Measurements from ENCODE around the gene CLEC16A. TPM values are rescaled to one million over a fixed set of nuclear protein-coding genes. Genes with fewer than 3 reads are reported as not detected.

Gene CLEC16A
- total RNA-seq, 1 donor from 2014 or later: 58.1 TPM

DNA sequence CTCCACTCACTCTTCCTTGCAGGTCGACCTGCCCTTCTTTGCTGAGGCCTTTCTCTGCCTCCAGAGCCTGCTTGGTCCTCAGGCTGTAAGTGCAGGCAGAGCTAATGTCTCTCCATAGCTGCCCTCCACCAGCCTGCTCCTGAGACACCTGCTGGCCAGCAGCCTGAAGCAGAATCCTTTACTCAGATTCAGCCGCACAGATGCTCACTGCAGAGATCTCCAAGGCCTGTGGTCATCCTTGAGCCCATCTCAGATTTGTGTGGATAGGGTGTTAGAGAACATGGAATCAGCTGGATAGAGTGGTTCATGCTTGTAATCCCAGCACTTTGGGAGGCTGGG, 13.6 kb upstream of the CLEC16A start:
- H3K36me3 Mint-ChIP-seq (ENCODE audit: low read depth, unreplicated experiment): peaks cover 7% of the 10 kb centered on the region
- H3K9me3 Mint-ChIP-seq (ENCODE audit: unreplicated experiment): no peaks in the 10 kb centered on the region
- peaks cover 1% of the 10 kb centered on the region for H3K27me3 Mint-ChIP-seq (ENCODE audit: unreplicated experiment)
- H3K4me1 Mint-ChIP-seq (ENCODE audit: unreplicated experiment): no peaks in the 10 kb centered on the region
- H3K27ac Mint-ChIP-seq (ENCODE audit: unreplicated experiment): no peak overlapping the region
- no peak overlapping the region for H3K4me3 Mint-ChIP-seq (ENCODE audit: unreplicated experiment)
- no peak for DNase-seq (ENCODE audit: low spot score)
- TF ChIP-seq CTCF (IDR thresholded peaks at IDR 0.05; ENCODE audit: unreplicated experiment): no peak

DNA sequence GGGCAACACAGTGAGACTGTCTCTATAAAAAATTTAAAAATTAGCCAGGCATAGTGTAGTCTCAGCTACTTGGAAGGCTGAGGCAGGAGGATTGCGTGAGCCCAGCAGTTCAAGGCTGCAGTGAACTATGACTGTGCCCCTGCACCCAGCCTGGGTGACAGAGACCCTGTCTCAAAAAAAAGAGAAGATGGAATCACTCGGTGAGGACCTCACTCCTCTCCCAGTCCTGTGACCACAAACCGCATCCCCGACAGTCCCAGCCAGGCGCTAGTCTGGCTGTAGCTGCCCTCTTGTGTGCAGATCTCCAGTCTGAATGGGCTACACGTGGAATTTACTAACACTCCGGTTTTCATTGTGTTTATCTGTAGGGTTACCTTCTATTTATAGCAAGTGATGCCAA, 13.2 kb upstream of the CLEC16A start:
- Mint-ChIP-seq H3K27ac (ENCODE audit: unreplicated experiment) (no peak overlapping the region), H3K4me1 (ENCODE audit: unreplicated experiment) (no peaks in the 10 kb centered on the region), H3K27me3 (ENCODE audit: unreplicated experiment) (peaks cover 1% of the 10 kb centered on the region), H3K4me3 (ENCODE audit: unreplicated experiment) (no peak overlapping the region), H3K36me3 (ENCODE audit: low read depth, unreplicated experiment) (peaks cover 7% of the 10 kb centered on the region), H3K9me3 (ENCODE audit: unreplicated experiment) (no peaks in the 10 kb centered on the region)
- no peak for TF ChIP-seq CTCF (IDR thresholded peaks at IDR 0.05; ENCODE audit: unreplicated experiment)
- DNase-seq (ENCODE audit: low spot score): no peak

DNA sequence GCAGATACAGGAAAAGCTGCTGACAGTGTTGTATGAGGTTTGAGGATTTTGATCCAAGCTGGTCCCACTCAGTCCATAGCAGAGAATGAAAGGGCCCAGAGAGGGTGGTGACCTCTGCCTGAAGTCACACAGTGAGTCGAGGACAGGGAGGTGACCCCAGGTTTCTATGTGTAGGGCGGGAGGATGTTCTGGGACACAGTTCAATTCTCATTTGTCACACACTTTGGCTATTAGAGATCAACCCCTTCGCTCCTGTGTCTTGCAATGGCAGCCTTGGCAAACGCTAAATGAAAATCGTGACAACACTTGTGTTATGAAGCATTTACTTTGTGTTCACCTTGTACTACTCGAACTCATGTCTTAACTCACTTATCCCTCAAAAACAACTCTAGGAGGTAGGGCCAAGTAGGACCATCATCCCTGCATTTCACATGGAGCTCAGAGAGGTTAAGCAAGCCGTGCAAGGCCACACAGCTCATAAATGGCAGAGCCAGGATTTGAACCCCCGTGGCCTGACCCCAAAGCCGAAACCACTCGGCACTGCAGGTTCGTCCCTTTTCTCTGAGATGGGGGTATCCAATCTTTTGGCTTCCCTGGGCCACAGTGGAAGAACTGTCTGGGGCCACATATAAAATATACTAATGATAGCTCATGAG, 12.3 kb upstream of the CLEC16A start:
- H3K4me1 Mint-ChIP-seq (ENCODE audit: unreplicated experiment): peaks cover 9% of the 10 kb centered on the region
- H3K4me3 Mint-ChIP-seq (ENCODE audit: unreplicated experiment): no peak overlapping the region
- no peaks in the 10 kb centered on the region for H3K9me3 Mint-ChIP-seq (ENCODE audit: unreplicated experiment)
- TF ChIP-seq CTCF (IDR thresholded peaks at IDR 0.05; ENCODE audit: unreplicated experiment): no peak
- no peak for DNase-seq (ENCODE audit: low spot score)
- peaks cover 1% of the 10 kb centered on the region for H3K27me3 Mint-ChIP-seq (ENCODE audit: unreplicated experiment)
- no peak overlapping the region for H3K27ac Mint-ChIP-seq (ENCODE audit: unreplicated experiment)
- H3K36me3 Mint-ChIP-seq (ENCODE audit: low read depth, unreplicated experiment): peaks cover 7% of the 10 kb centered on the region

- H3K27ac Mint-ChIP-seq (ENCODE audit: unreplicated experiment): no peak overlapping the region
- H3K36me3 Mint-ChIP-seq (ENCODE audit: low read depth, unreplicated experiment): peaks cover 3% of the 10 kb centered on the region
- TF ChIP-seq CTCF (IDR thresholded peaks at IDR 0.05; ENCODE audit: unreplicated experiment): no peak
- no peak overlapping the region for H3K4me3 Mint-ChIP-seq (ENCODE audit: unreplicated experiment)
- peaks cover 1% of the 10 kb centered on the region for H3K27me3 Mint-ChIP-seq (ENCODE audit: unreplicated experiment)
- no peak for DNase-seq (ENCODE audit: low spot score)
- H3K9me3 Mint-ChIP-seq (ENCODE audit: unreplicated experiment): no peaks in the 10 kb centered on the region
- peaks cover 19% of the 10 kb centered on the region for H3K4me1 Mint-ChIP-seq (ENCODE audit: unreplicated experiment)
Observed at GRCh38 chr16:10932959-10933710, 11.2 kb upstream of the CLEC16A start.

DNA sequence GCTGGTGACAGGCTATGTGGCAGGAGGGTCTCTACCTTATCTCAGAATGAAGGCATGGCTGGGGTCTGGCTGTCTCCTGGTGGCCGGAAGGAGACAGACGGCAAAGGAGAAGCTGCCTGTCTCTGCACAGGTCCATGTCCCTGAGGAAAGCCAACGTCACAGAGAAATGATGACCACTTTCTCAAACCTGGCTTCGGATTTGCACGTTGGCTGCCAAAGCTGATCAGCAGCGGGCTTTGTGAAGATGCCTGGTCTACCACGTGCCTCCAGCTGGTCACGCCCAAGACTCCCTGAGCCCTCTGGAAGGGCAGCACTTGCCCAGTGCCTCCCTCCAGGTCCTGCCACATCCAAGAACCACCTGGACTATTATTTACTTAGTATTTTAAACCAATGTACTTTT, 10.5 kb upstream of the CLEC16A start:
- peaks cover 1% of the 10 kb centered on the region for H3K27me3 Mint-ChIP-seq (ENCODE audit: unreplicated experiment)
- TF ChIP-seq CTCF (IDR thresholded peaks at IDR 0.05; ENCODE audit: unreplicated experiment): no peak
- H3K9me3 Mint-ChIP-seq (ENCODE audit: unreplicated experiment): no peaks in the 10 kb centered on the region
- peaks cover 5% of the 10 kb centered on the region for H3K36me3 Mint-ChIP-seq (ENCODE audit: low read depth, unreplicated experiment)
- no peak overlapping the region for H3K4me3 Mint-ChIP-seq (ENCODE audit: unreplicated experiment)
- H3K4me1 Mint-ChIP-seq (ENCODE audit: unreplicated experiment): peaks cover 27% of the 10 kb centered on the region
- no peak for DNase-seq (ENCODE audit: low spot score)
- H3K27ac Mint-ChIP-seq (ENCODE audit: unreplicated experiment): no peak overlapping the region
